Anterior cingulate cortex (tissue), 58 donors: ENCODE measurements around the gene ADIPOQ.
A peak's percentile ranks its signal among the peaks of the same experiment; 100 is the strongest.
"Not testable (repeated sequence)": the region's sequence is repeated elsewhere in the genome, so short reads cannot be mapped to it uniquely, and the experiment has no call there.

ENCODE experiments used
- DNase-seq, 58 donors: peaks; one replicate each; lab custom pipeline; 2025; lab: John Stamatoyannopoulos, UW

ADIPOQ gene

DNA sequence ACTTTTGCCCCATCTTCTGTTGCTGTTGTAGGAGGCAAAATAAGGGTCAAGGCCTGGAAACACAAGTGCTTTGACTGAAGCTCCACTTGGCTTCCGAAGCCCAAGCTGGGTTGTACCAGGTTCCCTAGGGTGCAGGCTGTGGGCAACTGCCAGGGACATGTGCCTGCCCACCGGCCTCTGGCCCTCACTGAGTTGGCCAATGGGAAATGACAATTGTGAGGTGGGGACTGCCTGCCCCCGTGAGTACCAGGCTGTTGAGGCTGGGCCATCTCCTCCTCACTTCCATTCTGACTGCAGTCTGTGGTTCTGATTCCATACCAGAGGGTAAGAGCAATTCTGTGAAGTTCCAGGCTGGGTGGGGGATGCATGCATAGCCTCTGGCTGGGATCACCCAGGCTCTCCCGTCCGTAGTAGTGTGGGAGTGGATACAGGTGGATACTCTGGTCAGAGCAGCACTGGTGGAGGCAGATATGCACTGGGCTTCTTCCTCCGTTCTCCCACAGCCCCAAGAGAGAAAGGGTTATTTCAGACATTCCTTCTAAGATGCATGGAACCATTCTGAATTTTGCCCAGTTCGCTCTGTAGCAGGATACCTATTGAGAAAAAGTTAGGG lies at the start of gene ADIPOQ:
Gene ADIPOQ, plus strand, starts transcription at position 285 of the 613 bp plus-strand sequence. CDS start 10,349 bp downstream, outside the sequence.
- no peak for DNase-seq

DNA sequence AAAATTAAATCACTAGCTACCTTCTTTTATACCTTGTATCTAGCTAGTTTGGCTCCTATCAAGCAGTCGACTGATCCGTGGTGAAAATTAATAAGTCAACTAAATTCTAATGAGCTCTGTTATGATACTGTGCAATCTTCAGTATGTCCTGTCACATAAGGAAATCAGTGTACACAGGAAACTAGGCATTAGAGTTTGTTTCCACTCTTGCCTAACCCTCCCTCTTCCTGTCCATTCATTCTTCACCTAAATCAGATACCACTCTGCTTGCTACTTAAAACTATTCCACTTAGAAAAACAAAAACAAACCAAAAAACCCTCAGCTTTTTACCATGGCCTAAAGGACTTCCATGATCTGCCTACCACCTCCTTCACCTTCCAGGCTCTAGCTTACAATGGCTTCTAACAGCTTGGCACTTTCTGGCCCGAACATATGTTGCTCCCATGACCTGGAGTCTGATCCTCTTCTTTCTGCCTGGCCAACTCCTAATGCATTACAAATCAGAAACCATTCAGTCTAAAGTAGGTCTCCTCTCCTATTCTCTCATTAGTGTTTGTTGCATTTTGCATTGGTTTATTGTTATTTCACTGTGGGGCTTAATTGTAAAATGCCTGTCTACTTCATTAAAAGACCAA lies 44.2 kb upstream of the ADIPOQ start:
- DNase-seq, result no peak

DNA sequence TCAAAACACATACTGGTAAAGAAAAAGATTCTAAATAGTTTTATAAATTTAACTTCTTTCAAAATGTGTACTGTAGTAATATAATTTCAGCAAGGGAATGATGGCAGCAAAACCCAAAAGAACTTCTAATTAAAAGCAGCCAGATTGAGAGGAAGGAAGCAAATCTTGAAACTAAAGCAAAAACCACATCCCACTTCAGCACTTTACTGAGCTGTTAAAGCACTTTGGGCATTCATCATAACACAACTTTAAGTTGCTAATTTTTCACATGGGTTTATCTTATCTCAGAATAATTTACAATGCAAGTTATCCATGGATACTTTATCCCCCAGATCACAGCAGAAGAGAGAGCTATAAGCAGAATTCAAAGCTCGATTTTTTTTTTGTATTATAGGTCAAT lies 42.2 kb upstream of the ADIPOQ start:
- no peak for DNase-seq

DNA sequence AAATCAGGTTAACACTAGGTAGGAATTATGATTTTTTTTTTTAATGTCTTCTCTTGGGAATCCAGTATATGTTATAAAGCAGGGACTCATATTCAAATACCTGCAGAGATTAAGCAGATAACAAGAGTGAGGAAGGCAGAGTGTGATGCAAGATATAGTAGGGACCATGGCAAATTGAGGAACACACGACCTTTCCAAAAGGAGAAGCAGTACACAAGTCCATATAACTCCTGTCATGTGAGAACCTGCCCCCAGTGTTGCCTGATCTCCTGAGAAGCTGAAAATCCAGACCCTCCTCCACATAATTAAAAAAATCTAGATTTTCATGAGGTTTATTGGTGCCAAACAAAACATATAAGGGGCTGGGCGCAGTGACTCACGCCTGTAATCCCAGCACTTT lies 39.8 kb upstream of the ADIPOQ start:
- no peak for DNase-seq

DNA sequence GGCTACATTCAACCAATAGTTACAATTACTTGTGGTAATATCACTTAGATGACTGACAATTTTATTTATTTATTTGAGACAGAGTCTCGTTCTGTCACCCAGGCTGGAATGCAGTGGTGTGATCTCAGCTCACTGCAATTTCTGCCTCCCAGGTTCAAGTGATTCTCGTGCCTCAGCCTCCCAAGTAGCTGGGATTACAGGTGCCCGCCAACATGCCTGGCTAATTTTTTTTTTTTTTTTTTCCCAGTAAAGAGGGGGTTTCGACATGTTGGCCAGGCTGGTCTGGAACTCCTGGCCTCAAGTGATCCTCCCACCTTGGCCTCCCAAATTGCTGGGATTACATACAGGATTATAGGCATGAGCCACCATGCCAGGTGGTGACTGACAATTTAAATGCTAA lies 39.1 kb upstream of the ADIPOQ start:
- not testable (repeated sequence) for DNase-seq

DNA sequence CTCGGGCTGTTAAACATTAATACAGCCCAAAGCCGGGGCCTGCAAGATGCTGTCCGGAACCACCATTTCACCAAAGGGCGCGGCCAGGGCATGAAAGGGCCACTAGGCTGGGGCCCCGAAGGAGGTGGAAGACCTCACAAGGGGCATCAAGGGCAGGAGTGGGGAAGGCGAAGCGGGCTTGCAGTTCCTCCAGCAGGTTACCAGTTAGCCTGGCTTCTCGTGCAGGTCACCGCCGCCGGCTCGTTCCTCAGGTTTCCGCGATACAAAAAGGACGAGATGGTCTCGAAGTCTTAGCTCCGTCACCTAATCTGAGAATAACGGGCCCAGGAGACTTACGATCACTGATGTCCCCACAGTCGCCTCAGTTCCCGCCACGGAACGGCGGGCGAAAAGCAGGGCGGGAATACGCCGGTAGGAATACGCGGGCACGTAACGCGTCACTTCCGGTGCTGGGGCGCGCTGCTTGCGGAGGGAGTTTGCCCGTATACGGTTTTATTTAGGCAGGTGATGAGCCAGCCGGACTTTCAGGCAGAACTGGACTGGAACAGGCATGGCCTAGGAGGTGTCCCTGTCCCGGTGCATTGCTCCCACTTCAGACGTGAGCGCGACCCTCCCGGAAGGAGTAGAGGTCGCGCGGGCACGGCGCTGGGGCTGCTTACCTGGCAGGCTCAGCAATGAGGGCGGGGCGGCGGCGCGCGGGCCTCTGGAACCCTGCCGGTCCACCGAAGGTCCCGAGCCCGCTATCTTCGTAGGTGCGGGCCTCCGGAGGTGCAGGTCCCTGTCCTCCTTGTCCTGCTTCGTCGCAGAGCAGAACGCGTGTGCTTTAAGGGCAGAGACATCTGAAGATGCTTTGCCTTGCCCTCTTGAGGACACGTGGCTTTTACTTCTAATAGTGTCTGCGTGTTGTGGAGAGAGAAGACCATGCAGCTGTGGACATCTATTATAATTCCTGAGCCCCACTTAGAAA lies 36.1 kb upstream of the ADIPOQ start, which contains the start of gene RFC4:
Gene RFC4, minus strand, starts transcription at position 394 of the 967 bp plus-strand sequence. CDS start 1,769 bp downstream, outside the sequence.
- peak; percentile 31 to 89 (median 77) for DNase-seq

DNA sequence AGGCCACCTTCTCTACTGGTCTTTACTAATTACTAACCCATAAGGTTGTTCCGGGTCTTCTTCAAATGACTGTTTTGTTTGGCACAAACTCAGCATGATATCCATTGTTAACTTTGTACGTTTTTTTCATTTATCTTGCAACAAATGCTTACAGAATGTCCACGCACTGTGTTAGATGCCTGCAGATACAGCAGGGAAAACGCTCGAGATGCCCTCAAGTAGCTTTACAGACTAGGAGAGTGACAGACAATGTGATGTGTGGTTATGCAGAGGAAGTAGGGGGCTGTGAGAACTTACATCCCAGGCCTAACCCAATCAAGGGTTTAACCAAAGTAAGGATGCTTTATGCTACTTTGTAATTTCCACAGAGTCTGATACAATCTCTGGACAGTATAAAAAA lies 35.3 kb upstream of the ADIPOQ start:
- DNase-seq, result no peak

DNA sequence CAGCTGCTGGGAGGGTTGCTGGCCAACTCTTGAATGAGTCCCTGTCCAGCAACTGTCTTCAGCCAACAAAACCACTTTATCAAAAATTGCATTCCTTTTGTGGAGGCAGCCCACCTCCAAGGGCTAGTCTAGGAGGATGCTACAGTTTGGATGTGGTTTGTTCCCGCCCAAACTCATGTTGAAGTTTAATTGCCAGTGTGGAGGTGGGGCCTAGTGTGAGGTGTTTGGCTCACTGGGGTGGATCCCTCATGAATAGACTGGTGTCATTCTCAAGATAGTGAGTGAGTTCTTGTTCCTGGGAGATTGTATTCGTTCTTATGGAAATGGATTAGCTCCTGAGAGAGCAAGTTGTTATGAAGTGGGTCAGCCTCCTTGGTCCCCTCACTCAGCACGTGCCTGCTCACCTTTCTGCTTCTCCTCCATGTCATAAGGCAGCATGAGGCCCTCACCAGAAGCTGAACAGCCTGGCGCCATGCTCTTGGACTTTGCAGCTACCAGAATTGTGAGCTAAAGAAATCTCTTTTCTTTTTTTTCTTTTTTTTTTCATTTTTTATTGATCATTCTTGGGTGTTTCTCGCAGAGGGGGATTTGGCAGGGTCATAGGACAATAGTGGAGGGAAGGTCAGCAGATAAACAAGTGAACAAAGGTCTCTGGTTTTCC lies 32.0 kb upstream of the ADIPOQ start:
- no peak for DNase-seq

DNA sequence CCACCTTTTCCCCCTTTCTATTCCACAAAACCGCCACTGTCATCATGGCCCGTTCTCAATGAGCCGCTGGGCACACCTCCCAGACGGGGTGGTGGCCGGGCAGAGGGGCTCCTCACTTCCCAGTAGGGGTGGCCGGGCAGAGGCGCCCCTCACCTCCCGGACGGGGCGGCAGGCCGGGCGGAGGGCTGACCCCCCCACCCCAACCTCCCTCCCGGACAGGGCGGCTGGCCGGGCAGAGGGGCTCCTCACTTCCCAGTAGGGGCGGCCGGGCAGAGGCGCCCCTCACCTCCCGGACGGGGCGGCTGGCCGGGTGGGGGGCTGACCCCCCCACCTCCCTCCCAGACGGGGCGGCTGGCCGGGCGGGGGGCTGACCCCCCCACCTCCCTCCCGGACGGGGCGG lies 31.2 kb upstream of the ADIPOQ start:
- not testable (repeated sequence) for DNase-seq

DNA sequence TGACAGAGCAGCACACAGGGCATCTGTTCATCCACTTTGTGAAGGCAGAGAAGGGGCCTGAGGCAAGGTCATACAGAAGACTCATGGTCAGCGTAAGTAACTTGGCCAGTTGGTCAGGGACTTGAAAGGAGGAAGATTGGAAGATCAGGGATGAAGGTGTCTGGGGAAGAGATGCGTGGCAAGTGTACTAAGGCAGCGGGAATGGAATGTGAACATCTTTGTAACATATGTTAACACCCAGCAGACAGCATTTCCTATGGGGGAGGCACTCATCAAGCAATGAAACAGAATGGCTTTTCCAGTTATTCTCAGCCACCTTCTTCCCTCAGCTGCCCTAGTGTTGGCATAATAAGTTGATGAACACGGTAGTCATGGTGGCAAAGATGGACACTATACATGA lies 28.4 kb upstream of the ADIPOQ start:
- DNase-seq, result no peak

DNA sequence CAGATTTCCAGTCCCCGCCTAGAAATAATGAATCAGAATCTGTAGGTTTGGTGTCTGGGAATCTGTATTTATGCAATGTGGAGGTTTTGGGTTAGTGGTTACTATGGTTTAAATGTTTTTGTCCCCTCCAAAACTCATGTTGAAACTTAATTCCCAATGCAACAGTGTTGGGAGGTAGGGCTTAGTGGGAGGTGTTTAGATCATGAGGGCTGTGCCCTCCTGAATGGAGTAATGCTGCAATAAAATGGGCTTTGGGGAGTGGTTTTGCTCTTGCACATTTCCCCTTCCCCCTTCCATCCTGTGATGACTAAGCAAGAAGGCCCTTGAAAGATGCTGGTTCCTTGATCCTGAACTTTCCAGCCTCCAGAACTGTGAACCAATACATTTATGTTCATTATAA lies 27.1 kb upstream of the ADIPOQ start:
- no peak for DNase-seq

DNA sequence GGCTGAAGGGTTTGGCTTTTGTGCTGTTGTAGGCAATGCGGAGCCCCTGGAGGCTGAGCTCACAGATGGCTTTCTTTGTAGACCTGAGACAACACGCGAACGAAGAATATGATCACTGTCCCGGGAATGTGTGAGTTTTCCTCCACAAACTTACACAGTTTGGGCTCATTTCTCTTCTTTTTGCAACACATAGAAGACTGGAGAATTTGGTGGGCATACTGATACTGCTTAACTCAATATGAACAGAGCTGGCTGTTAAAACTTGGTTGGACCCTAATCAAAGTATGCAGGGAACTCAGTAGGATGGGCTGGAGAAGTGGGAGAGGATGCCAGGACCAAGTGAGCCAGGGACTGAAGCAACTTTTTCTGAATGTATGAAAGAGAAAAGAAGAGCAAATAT lies 24.0 kb upstream of the ADIPOQ start:
- DNase-seq, result no peak

DNA sequence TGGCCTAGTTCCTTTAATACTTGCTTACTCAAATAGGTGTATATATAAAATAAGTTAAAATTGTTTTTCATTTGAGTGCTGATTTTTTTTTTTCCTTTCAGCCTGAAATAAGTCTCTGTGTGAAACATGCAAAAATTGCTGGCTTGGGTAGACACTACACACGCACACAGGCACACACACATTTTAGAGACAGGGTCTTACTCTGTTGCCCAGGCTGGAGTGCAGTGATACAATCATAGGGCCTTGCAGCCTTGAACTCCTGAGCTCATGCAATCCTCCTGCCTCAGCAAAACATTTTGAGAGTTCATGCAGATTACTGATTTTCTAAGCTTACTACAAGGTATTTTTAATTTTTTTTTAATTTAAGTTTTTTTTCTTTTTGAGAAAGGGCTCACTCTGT lies 23.6 kb upstream of the ADIPOQ start:
- no peak for DNase-seq

DNA sequence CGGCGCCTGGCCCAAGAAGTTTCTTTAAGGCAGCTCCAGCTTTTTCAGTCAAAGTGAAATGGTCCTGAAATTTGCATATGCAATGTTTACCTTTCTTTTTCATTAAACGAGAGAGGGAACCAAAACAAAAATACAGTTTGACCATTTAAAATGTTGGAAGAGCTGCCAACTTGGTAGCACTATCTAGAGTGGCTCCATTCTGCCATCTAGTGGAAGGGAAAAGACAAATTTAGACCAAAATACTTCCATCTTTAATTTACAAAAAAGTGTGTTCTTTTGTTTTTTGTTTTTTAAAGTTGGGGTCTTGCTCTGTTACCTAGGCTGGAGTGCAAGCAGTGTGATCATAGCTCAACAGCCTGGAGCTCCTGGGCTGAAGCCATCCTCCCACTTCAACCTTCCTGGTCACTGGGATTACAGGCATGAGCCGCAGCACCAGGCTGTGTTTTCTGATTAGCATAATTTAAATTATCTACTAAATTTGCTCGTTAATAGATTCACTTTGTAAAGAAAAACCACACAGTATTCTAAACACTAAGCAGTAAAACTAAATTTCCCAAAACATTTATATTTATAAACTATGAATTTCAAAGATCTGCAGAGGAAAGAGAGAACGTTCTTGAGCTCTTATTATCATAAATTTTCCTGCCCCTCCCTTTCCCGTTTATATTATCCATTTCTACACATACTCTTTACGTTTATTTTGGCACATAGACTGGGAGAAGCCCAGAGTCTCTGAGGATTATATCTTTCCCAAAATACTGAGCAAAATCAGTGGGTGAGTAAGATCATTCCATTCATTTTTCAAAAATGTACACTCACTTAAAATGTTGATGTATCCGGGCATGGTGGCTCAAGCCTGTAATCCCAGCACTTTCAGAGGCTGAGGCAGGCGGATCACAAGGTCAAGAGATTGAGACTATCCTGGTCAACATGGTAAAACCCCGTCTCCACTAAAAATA lies 20.8 kb upstream of the ADIPOQ start:
- peak in 2 of 58 donors; percentile 18 to 28 for DNase-seq

DNA sequence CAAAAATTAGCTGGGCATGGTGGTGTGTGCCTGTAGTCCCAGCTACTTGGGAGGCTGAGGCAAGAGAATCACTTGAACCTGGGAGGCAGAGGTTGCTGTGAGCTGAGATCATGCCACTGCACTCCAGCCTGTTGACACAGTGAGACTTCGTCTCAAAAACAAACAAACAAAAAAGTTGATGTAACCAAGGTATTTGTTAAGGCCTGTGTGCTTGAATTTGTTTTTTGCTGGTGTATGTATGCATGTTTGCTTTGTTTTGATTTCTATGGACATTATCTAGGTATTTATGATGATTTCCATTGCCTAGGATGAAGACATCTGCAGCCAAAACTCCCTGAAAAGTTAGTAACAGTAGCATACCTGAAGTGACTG lies 20.1 kb upstream of the ADIPOQ start:
- DNase-seq, result not testable (repeated sequence)

DNA sequence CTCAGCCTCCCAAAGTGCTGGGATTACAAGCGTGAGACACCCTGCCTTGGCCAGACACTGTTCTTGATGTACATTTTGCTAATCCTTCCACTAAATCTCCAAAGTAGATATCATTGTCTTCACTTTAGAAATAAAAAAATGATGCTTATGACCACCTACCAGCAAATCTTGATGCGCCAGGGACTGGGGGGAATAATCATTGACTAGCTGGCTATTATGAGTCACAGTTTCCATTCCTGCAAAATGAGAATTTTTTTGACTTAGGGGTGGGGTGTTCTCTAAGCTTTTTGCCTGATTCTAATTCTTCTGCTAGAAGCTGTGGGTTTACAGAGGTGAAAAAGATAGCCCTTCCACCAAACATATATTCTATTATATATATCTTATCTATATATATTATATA lies 19.1 kb upstream of the ADIPOQ start:
- DNase-seq, result no peak

DNA sequence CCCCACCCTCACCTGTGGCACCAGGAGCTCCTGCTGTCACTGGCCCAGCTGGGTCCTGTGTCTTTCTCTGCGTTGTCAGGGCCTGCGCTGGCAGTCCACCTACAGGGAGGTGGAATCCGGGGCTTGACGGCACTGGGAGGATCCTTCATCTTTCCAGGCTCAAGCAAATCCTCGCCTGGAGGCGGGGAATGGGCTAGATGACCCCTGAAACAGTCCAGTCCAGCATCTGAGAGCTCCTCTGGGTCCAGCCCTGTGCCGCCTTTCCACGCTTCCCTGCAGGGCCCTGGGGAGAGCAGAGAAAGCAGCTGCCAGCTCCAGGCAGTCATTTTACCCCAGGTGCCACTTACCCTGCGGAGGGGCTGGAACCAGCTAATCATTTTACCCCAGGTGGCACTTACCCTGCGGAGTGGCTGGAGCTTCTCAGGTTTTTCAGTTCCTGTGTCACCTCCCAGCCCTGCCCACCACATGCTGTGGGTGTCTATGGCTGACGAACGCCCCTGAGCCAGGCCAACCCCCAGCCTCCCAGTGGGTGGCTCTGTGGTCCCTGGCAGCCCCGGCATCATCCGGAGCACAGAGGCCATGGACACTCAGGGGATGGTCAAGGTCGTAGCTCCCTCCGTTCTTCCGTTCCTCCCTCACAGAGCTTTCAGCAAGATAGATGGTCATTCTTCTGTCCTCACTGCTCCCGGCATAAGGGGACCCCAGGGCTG lies 17.9 kb upstream of the ADIPOQ start:
- peak in 11 of 58 donors; percentile 6 to 37 (median 16) for DNase-seq

DNA sequence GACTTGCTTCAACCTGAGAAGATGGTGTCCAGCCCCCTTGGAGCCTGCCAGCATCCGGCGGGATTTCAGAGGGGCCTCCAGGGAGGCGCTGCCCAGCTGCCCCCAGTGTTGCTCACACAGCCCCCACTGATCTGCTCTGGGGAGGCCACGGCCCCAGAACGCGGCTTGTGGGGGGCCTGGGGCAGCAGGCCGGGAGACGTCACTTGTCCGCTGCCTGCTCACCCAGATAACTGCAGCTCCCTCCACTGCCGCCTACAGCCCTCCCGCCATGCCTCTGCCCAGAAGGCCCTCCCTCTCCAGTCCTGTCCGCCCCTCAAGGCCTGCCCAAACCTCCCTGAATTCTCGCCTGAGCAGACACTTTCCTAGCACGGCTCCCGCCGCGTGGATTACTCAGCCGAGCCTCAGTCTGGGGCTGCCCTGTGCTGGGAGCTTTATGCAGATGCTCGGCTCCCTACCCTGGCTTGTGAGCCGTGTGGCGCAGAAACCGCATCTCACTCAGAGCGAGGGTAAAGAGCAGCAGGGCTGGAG lies 17.2 kb upstream of the ADIPOQ start:
- peak in 44 of 58 donors; percentile 6 to 82 (median 34) for DNase-seq
